Measurements from ENCODE around the gene MOB4.
"Not testable (repeated sequence)": the region's sequence is repeated elsewhere in the genome, so short reads cannot be mapped to it uniquely, and the experiment has no call there.

The MOB4 gene

DNA sequence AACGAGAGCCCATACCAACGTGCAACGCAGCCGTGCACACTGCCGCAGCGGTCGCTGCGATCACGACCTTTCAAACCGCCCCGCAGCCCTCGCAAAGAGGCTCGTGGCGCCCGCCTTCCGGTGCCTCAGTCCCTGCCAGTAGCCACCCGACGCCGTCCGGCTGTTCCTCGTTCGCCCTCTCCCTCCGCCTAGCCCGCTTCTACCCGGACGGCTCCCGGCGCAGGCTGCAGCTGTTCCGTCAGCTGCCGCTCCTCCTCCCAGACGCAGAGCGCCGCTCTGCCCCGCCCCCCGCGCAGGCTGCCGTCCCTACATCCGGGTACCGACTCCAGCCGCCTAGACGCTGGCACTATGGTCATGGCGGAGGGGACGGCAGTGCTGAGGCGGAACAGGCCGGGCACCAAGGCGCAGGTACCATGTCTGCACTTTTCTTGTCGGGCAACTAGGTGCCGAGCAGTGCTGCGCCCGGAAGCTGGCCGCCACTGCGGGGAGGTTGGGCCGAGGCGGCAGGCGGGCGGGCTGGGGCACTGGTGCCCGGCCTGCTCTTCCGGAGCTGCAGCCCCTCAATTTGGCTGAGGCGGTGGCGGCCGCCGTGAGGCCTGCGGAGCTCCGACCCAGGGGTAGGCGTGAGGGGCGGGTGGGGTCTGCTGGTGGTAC lies at the start of gene MOB4:
Gene MOB4, plus strand, starts transcription at position 328 of the 654 bp plus-strand sequence. Its CDS starts 21 bp downstream, at position 349.
- peak; percentile 50 to 97 (median 93) for DNase-seq

GRCh38 chr2:197472166-197472565 lies 43.7 kb upstream of the MOB4 start:
- DNase-seq, result no peak

- no peak for DNase-seq
These were observed 38.1 kb upstream of the MOB4 start for GRCh38 chr2:197477797-197478196.

DNA sequence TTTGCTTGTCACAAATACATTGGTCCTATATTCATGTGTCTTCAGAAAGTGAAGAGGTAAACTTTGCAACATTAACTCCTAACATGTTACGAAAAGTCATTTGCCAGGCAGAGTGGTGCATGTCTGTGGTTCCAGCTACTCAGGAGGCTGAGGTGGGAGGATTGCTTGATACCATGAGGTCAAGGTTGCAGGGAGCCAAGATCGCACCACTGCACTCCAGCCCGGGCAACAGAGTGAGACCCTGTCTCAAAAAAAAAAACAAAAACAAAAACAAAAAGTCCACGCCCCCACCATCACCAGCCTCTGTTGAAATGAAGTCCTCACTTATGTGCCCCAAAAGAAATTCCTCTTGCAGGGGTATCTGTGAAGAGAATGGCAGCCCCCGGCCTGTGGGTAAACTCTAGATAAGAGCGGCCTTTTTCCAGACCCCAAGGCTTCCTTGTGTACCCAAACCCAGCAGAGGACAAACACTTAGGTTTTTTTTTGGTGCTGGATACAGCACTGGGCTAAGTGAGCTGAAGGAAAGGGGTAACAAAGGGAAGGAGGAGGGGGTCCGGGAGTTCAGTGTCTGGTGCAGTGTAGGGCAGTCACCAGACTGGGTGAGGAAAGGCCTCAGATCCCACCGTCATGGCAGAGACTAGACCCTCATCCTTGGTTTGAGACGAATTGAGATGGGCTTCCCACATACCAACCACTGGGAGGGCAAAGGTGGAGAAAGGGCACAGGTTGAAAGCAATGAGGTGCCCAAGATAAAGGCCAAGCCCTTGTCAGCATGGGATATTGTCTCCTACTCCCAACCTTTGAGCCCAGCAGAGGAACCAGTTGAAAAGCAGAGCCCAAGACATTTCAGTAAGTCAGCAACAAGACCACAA lies 35.5 kb upstream of the MOB4 start:
- DNase-seq, result no peak

GRCh38 chr2:197484248-197484647 lies 31.6 kb upstream of the MOB4 start:
- not testable (repeated sequence) for DNase-seq

DNA sequence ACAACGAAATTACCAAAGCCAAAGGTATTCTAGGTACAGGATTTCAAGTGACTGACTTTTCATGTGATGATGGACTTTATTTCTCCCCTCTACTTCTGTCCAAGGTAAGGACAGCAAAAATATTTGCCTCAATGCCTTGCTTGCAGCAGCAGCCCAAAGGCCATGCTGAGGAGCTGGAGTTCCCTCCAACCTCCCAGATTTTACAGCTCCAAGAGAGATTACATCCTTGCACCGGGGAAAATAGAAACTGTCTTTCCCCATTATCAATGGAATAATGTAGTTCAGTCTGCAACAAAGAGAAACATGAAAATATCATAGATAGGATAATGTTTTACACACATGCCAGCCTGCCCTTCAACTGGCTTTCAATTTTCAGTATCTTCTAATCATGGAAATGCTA lies 29.7 kb upstream of the MOB4 start:
- DNase-seq, result no peak

- DNase-seq, result no peak
These were observed 28.5 kb upstream of the MOB4 start for GRCh38 chr2:197487385-197487784.

DNA sequence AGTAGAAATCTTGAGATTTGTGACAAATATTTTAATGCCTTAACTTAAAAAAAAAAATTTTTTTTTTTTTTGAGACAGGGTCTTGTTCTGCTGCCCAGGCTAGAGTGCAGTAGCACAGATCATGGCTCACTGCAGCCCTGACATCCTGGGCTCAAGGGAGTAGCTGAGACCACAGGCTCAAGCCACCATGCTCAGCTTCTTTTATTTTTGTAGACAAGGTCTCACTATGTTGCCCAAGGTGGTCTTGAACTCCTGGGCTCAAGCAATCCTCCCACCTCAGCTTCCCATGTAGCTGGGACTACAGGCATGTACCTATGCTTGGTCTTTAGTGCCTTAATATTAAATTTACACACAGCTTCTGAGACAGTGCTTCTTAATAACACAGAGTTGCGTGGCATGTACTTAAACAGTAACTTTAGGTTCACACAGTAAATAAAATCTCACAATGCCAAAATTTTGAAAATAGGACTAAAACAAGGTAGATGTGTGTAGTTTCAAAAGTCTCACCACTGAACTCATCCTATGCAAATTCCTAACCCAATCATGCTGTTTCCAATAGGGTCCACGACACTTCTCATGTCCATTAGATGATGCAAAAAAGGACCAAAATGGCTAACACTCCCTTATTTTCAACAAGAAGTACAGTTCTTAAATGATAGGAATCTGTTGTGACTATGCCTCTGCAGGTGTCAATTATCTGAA lies 20.3 kb upstream of the MOB4 start:
- no peak for DNase-seq

DNA sequence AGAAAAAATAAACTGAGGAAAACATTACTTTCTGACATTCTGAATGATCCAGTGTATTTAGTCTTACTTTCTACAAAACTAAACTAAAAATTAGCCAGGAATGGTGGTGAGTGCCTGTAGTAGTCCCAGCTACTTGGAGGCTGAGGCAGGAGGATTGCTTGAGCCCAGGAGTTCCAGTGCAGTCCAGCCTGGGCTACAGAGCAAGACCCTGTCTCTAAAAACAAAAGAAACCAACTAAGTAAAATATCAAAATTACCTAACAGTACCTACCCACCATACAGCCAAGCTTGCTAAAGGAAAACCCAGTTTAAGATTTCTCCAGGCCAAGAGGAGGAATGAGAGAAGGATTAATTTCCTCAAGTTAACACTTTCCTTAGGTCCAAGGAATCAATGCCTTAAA lies 19.2 kb upstream of the MOB4 start:
- DNase-seq, result no peak

DNA sequence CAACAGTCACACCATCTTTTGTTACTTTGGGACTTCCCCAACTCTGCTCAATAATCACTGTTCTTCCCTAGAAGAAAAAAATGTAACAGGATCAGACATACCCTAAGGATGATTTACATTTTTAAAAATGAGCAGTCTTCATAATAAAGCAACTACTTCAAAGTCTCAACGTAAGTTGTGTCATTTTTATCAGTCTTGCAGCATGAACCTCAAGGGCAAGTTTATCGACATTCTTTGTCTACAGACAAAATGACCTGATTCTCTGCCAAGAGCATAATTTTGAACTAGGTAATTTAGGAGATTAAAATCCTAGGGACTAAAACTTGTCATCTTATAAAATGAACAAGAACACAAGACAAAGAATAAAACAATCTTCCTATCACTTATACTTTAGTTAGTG lies 18.5 kb upstream of the MOB4 start:
- no peak for DNase-seq

DNA sequence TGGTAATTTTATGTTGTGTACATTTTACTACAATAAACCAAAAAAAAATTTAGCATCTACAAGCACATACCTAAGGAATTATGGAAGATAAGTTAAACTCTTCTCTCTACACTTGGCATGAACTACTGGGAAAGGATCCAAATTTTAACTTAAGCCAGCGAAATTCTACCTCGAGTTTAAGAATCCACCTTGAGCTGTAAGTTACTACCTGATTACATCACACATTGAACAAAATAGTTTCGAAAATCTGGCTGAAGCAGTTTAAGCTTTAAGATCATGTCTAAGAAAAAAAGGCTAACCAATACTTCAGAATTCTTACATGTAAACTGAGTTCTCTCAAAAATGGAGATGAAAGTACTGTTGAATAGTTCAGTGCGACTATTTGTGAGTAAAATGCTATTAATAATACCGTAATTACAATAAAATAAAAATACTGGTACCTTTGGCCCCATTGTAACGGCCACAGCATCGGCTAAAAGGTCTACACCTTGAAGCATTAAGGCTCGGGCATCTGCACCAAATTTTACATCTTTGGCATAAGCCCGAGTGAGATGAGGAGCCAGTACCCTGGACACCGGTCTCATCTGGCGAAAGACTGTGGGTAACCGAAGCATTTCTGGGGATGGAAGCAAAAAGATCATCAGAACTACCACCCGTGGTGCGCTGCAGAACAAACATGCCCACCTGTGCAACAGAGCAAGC lies 17.5 kb upstream of the MOB4 start:
- DNase-seq, result no peak

- DNase-seq, result peak in 12 of 14 donors; percentile 11 to 82 (median 61)
These were observed 16.8 kb upstream of the MOB4 start for GRCh38 chr2:197498937-197499593.

DNA sequence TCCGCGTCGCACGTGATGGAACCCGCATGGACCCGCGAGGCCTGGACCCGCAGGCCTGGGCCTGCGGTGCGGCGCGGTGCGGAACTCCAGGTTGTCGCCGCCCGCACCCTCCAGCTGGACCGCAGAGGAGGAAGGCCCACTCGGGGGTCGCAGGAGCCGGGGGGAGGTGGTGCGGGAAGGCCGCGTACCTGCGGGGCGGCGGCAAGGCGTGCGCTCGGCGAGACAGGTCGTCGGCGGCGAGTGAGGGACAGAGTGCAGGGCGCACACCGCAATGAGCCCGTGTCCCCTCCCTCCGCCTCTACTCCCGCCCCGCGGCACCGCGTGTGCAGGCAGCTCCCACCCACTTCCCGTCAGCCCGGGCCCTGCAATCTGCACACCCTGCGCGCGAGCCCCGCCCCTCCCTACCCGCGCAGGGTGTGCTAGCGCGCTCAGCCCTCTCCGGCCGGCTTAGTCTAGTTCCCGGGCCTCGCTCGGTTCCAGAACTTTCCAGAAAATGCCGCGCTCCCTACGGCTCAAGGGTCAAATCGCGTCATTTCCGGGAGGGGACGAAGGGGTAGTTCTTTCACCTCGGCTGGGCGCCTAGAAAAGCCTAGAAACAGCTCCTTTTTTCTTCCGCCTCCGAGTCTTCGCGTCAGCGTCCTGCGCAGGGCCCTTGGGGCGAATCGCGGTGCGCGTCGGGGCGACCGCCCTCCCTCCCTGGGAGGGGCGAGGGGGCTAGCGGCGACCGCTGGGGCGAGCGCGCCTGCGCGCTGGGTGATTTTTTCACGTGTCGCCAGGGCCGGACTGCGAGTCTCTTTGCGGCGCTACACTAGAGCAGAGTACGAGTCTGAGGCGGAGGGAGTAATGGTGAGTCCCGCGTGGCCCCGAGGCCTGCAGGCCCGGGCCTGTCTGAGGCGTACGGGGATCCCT lies 16.0 kb upstream of the MOB4 start, which contains the start of the genes HSPD1 and HSPE1:
Gene HSPD1, minus strand, starts transcription at position 247 of the 909 bp plus-strand sequence. CDS start 992 bp downstream, outside the sequence.
Gene HSPE1, plus strand, starts transcription at position 786 of the 909 bp plus-strand sequence. Its CDS starts 58 bp downstream, at position 844.
- DNase-seq, result peak; percentile 83 to 100 (median 99)

- DNase-seq, result peak in 1 of 14 donors; percentile 61
These were observed 15.2 kb upstream of the MOB4 start for GRCh38 chr2:197500503-197501131.

- DNase-seq, result peak in 2 of 14 donors; percentile 5 to 8
These were observed 13.7 kb upstream of the MOB4 start for GRCh38 chr2:197502201-197502600.

DNA sequence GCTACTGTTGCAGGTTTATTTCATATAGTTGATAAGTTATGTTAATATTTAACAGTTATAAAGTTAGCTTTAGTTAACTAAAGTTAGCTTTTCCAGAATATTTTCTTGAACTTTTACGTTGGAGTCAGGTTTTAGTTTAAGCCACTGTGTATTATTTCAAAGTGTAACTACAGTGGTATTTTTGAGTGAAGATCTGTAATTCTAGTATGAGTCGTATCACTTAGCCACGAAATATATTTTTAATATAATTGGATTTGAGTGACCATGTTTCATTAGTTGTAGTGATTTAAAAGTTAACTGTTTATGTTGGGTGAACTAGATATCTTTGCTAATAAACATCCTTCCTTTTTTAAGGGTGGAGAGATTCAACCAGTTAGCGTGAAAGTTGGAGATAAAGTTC lies 13.2 kb upstream of the MOB4 start:
- no peak for DNase-seq

DNA sequence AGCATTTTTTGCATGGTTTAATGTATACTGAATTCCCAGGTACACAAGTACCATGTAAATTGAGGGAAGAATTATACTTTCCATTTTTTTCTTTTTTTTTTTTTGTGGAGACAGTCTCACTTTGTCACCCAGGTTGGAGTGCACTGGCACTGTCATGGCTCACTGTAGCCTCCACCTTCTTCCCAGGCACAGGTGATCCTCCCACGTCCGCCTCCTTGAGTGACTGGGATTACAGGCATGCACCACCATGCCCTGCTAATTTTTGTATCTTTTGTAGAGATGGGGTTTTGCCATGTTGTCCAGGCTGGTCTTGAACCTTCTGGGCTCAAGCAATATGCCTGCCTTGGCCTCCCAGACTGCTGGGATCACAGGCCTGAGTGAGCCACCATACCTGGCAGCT lies 11.9 kb upstream of the MOB4 start:
- DNase-seq, result no peak

DNA sequence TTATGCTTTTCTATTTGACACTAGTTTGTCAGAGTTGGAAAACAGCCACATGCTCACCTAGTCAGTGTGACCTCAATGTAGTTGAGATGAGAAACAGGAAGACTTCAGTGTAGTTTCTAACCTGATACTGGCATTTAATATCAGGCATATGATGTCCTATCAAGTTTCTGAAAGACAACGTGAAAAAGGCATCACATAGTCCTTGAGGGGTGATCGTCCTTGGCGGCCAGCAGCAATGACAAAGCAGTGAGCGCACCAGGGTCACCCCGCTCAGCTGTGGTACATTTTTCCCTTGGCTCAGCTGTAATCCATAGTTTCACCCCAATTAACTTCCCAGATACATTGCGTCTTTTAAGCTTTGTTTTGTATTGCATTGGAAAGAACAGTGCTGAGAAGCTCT lies 11.4 kb upstream of the MOB4 start:
- DNase-seq, result no peak

GRCh38 chr2:197506658-197507057 lies 9.2 kb upstream of the MOB4 start:
- no peak for DNase-seq

DNA sequence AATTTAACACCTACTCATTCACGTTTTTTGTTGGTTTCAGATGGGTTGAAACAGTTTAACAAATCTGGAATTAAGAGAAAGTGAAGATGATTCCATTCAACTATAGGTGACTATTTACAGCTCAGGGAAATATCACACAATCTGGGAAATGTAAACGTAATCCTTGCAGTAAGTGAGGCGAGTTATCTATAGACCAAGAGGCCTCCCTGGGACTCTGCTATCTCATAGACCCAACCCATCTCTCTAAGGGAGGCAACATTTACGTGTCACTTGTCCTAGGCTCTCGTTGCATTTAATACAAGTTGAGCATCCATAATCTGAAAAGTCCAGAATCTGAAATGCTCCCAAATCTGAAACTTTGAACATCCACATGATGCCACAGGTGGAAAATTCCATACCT lies 2.0 kb upstream of the MOB4 start:
- DNase-seq, result no peak
